H1 (cell line): ENCODE measurements around the gene TAS2R41. TPM values are rescaled to one million over a fixed set of nuclear protein-coding genes. Genes with fewer than 3 reads are reported as not detected.

Experiments used
- CTCF ChIA-PET: fragments of 300-600 bp; sonication (Branson Sonifier 250); formaldehyde crosslinking; loops from one replicate; lab custom pipeline; 2021; ENCODE audit not compliant: partially characterized antibody; lab: Charles Lee
- POLR2A ChIA-PET: fragments of 300-600 bp; sonication (Branson Sonifier 250); formaldehyde crosslinking; loops from one replicate; lab custom pipeline; 2021; ENCODE audit warnings: inconsistent platforms; ENCODE audit not compliant: partially characterized antibody; lab: Charles Lee
- DNase-seq, 2 experiments: peaks; one replicate each; pipeline versions ENCODE4 v3.0.0 to v3.0.0-alpha.2; 2010 to 2022; ENCODE audit warnings: low spot score in 2 of 2, low read depth in 1 of 2, mixed read lengths in 1 of 2
- FAIRE-seq: peaks from 2 replicates; lab custom pipeline; 2011; peaks lifted over from hg19 to GRCh38; lab: Jason Lieb, UNC
- H2AFZ ChIP-seq: 2 replicates; pipeline ENCODE4 v1.8.1; 2012; ENCODE audit warnings: low read length, inconsistent platforms
- H2AK5ac ChIP-seq: 2 replicates; pipeline ENCODE4 v1.6.1; 2013; ENCODE audit warnings: low read depth, low read length
- H2BK120ac ChIP-seq: replicated peaks from 2 replicates; pipeline ENCODE3; 2013; ENCODE audit warnings: low read depth, low read length, inconsistent platforms
- H2BK12ac ChIP-seq: 2 replicates; pipeline ENCODE4 v1.6.1; 2013; ENCODE audit warnings: low read depth, low read length
- H2BK15ac ChIP-seq: 2 replicates; pipeline ENCODE4 v1.6.1; 2013; ENCODE audit warnings: low read length
- H2BK20ac ChIP-seq: 2 replicates; pipeline ENCODE4 v1.6.1; 2013; ENCODE audit warnings: low read length
- H2BK5ac ChIP-seq: 2 replicates; pipeline ENCODE4 v1.6.1; 2013; ENCODE audit warnings: low read depth, low read length
- H3K14ac ChIP-seq: 2 replicates; pipeline ENCODE4 v1.6.1; 2013; ENCODE audit warnings: inconsistent platforms; ENCODE audit not compliant: insufficient read length
- H3K18ac ChIP-seq: 2 replicates; pipeline ENCODE4 v1.6.1; 2013; ENCODE audit warnings: low read length; ENCODE audit errors: extremely low read depth
- H3K23ac ChIP-seq: 2 replicates; pipeline ENCODE4 v1.6.1; 2013; ENCODE audit warnings: inconsistent platforms; ENCODE audit not compliant: insufficient read length
- H3K23me2 ChIP-seq: 2 replicates; pipeline ENCODE4 v1.6.1; 2013; ENCODE audit warnings: low read depth, low read length
- H3K27ac ChIP-seq: 2 replicates; pipeline ENCODE4 v1.6.1; 2011; ENCODE audit warnings: low read depth, low read length, inconsistent platforms
- H3K27me3 ChIP-seq, 4 experiments: replicated peaks in 1 of 4; 1 replicate in 1 of 4; 2 replicates in 3 of 4; pipeline versions ENCODE4 v1.6.1 to v1.8.1; 2011 to 2013; ENCODE audit warnings: low read length in 3 of 4, mild to moderate bottlenecking in 3 of 4, inconsistent platforms in 2 of 4, mixed read lengths in 2 of 4, moderate library complexity in 1 of 4; ENCODE audit not compliant: control insufficient read depth in 3 of 4, insufficient read depth in 3 of 4; ENCODE audit errors: extremely low read depth in 1 of 4
- H3K36me3 ChIP-seq, 4 experiments: 2 replicates each; pipeline versions ENCODE4 v1.6.1 to v1.8.1; 2011 to 2013; ENCODE audit warnings: mild to moderate bottlenecking in 4 of 4, low read length in 3 of 4, moderate library complexity in 2 of 4, control low read depth in 1 of 4, inconsistent platforms in 1 of 4; ENCODE audit not compliant: insufficient read depth in 4 of 4, control insufficient read depth in 2 of 4
- H3K4ac ChIP-seq: replicated peaks from 2 replicates; pipeline ENCODE3; 2013; ENCODE audit warnings: low read length, low read depth, mixed read lengths, inconsistent platforms; ENCODE audit not compliant: insufficient read length
- H3K4me1 ChIP-seq, 4 experiments: replicated peaks in 1 of 4; 1 replicate in 1 of 4; 2 replicates in 3 of 4; pipeline versions ENCODE4 v1.6.1 to v1.8.1; 2011 to 2013; ENCODE audit warnings: low read length in 3 of 4, inconsistent platforms in 2 of 4, mixed read lengths in 1 of 4; ENCODE audit not compliant: insufficient read depth in 4 of 4, control insufficient read depth in 3 of 4
- H3K4me2 ChIP-seq, 2 experiments: 2 replicates each; pipeline versions ENCODE4 v1.6.1 to v1.8.1; 2011 to 2013; ENCODE audit warnings: low read depth in 2 of 2, low read length in 2 of 2, control low read depth in 1 of 2, inconsistent platforms in 1 of 2, mild to moderate bottlenecking in 1 of 2; ENCODE audit not compliant: insufficient read depth in 1 of 2
- H3K4me3 ChIP-seq, 4 experiments: fragments of 200-600, 300-600 bp in 1 of 4; sonication (generic), shearing (Covaris generic), sonication (Bioruptor Twin) in 1 of 4; 2 replicates each; pipeline versions ENCODE4 v1.5.1 to v1.8.1; 2011 to 2016; ENCODE audit warnings: low read length in 4 of 4, low read depth in 3 of 4, control low read depth in 2 of 4, inconsistent platforms in 2 of 4, mild to moderate bottlenecking in 2 of 4, mixed read lengths in 1 of 4, moderate library complexity in 1 of 4; ENCODE audit not compliant: insufficient read depth in 2 of 4; ENCODE audit errors: extremely low read depth in 1 of 4
- H3K56ac ChIP-seq: replicated peaks from 2 replicates; pipeline ENCODE3; 2013; ENCODE audit warnings: low read depth, mild to moderate bottlenecking, mixed read lengths, low read length, inconsistent platforms; ENCODE audit not compliant: insufficient read length
- H3K79me1 ChIP-seq: 2 replicates; pipeline ENCODE4 v1.6.1; 2013; ENCODE audit warnings: low read depth, low read length, control low read depth
- H3K79me2 ChIP-seq, 2 experiments: 2 replicates each; pipeline versions ENCODE4 v1.6.1 to v1.8.1; 2012 to 2013; ENCODE audit warnings: low read length in 2 of 2, mild to moderate bottlenecking in 2 of 2, inconsistent platforms in 1 of 2; ENCODE audit not compliant: insufficient read depth in 2 of 2, control insufficient read depth in 1 of 2
- H3K9ac ChIP-seq, 4 experiments: replicated peaks in 1 of 4; 1 replicate in 1 of 4; 2 replicates in 3 of 4; pipeline versions ENCODE4 v1.6.1 to v1.8.1; 2011 to 2013; ENCODE audit warnings: low read depth in 3 of 4, low read length in 3 of 4, control low read depth in 2 of 4, mild to moderate bottlenecking in 2 of 4, moderate library complexity in 2 of 4, inconsistent platforms in 1 of 4; ENCODE audit errors: extremely low read depth in 1 of 4
- H3K9me3 ChIP-seq, 2 experiments: 2 replicates each; pipeline versions ENCODE4 v1.6.1 to v1.8.1; 2012 to 2013; ENCODE audit warnings: mild to moderate bottlenecking in 2 of 2, moderate library complexity in 2 of 2, control low read depth in 1 of 2, inconsistent platforms in 1 of 2, low read depth in 1 of 2, low read length in 1 of 2, mixed read lengths in 1 of 2; ENCODE audit not compliant: insufficient read depth in 2 of 2
- H4K20me1 ChIP-seq, 2 experiments: replicated peaks in 1 of 2; 2 replicates each; pipeline versions ENCODE3 to v1.8.1; 2011 to 2013; ENCODE audit warnings: inconsistent platforms in 2 of 2, low read length in 2 of 2, mild to moderate bottlenecking in 1 of 2; ENCODE audit not compliant: insufficient read depth in 2 of 2, control insufficient read depth in 1 of 2
- H4K5ac ChIP-seq: 2 replicates; pipeline ENCODE4 v1.6.1; 2013; ENCODE audit warnings: low read length, low read depth, mixed read lengths, inconsistent platforms; ENCODE audit not compliant: insufficient read length
- H4K8ac ChIP-seq: 2 replicates; pipeline ENCODE4 v1.8.0; 2013; ENCODE audit warnings: mild to moderate bottlenecking, moderate library complexity, low read length, inconsistent platforms; ENCODE audit not compliant: insufficient read depth; ENCODE audit errors: extremely low read depth
- H4K91ac ChIP-seq: replicated peaks from 2 replicates; pipeline ENCODE3; 2013; ENCODE audit warnings: low read length, mixed read lengths, inconsistent platforms; ENCODE audit not compliant: insufficient read length
- ASH2L ChIP-seq: fragments of 200-600, 300-600 bp; sonication (generic); IDR thresholded peaks from one replicate; pipeline ENCODE4 v1.7.1; 2017; ENCODE audit warnings: low read length
- ATF2 ChIP-seq: IDR thresholded peaks from 2 replicates; pipeline ENCODE4 v1.6.1; 2012; ENCODE audit warnings: low read length, inconsistent platforms
- BRCA1 ChIP-seq: IDR thresholded peaks from 2 replicates; pipeline ENCODE4 v1.6.1; 2012; ENCODE audit warnings: low read depth, low read length, improper control_type of control experiment
- CTCF ChIP-seq, 3 experiments: IDR thresholded peaks; 1 replicate in 2 of 3; 2 replicates in 1 of 3; pipeline versions ENCODE4 v1.5.1 to v1.6.1; 2011; ENCODE audit warnings: low read length in 3 of 3, mild to moderate bottlenecking in 3 of 3, inconsistent platforms in 2 of 3, low read depth in 1 of 3, moderate library complexity in 1 of 3; ENCODE audit not compliant: insufficient read depth in 1 of 3; ENCODE audit errors: control extremely low read depth in 1 of 3
- E2F6 ChIP-seq: IDR thresholded peaks from 2 replicates; pipeline ENCODE4 v1.6.1; 2012; ENCODE audit warnings: inconsistent platforms
- KDM5A ChIP-seq: fragments of 200-600 bp; IDR thresholded peaks from 2 replicates; pipeline ENCODE4 v1.7.1; 2012; ENCODE audit warnings: mild to moderate bottlenecking, low read length, inconsistent platforms, mixed read lengths
- NANOG ChIP-seq: IDR thresholded peaks from 2 replicates; pipeline ENCODE4 v1.6.1; 2011; ENCODE audit warnings: low read length, low read depth, mild to moderate bottlenecking, inconsistent platforms; ENCODE audit not compliant: insufficient read depth, poor library complexity, severe bottlenecking
- PHF8 ChIP-seq: fragments of 200-600 bp; sonication (generic); conservative IDR thresholded peaks from 2 replicates; pipeline ENCODE4 v1.7.1; 2012; ENCODE audit warnings: low read depth, mild to moderate bottlenecking, inconsistent platforms, low read length, moderate library complexity
- SP1 ChIP-seq: IDR thresholded peaks from 2 replicates; pipeline ENCODE4 v1.6.1; 2011; ENCODE audit warnings: low read depth, low read length
- TEAD4 ChIP-seq: IDR thresholded peaks from 2 replicates; pipeline ENCODE4 v1.6.1; 2012; ENCODE audit warnings: low read depth, low read length, inconsistent platforms, mixed read lengths
- WGBS, 2 experiments: shearing (Covaris generic) in 1 of 2; methylation state at CpG; one replicate each; pipeline versions ENCODE4 v1.1.6 to v1.1.7; 2013 to 2015; ENCODE audit warnings: low lambda C conversion rate in 2 of 2, mixed read lengths in 2 of 2, inconsistent platforms in 1 of 2, low coverage in 1 of 2, missing lambda C conversion rate in 1 of 2; ENCODE audit not compliant: insufficient replicate concordance in 2 of 2, insufficient coverage in 1 of 2, insufficient read length in 1 of 2; ENCODE audit errors: extremely low coverage in 1 of 2, missing lambda C conversion rate in 1 of 2; 5-methylcytosine and 5-hydroxymethylcytosine counted together
- polyA plus RNA-seq, 7 experiments: library from polyadenylated mRNA; depleted of rRNA in 3 of 7; stranded (reverse) in 5 of 7; unstranded in 2 of 7; fragments of >200 nt in 5 of 7; fragments of 200-250 nt in 2 of 7; gene quantifications; 1 replicate in 5 of 7; 2 replicates in 1 of 7; 4 replicates in 1 of 7; pipeline versions ENCODE4 v1.2.1 to v1.2.3, GENCODE V29; 2011 to 2013; ENCODE audit warnings: missing spikeins in 2 of 7, mixed read lengths in 2 of 7
- total RNA-seq: library from RNA; stranded (reverse); fragmentation: NEBNext Ultra II Directional; extraction: Animal tissue kit (Norgen Biotek cat#: 25700); gene quantifications from 2 replicates; pipeline ENCODE4 v1.2.1, GENCODE V29; 2021

Gene TAS2R41
- total and polyA plus RNA-seq, 2 of the 8 experiments (the other 6 are each of a cell fraction or from before 2014, with no cell fraction given), result 0.12 TPM; not detected in 1

- ChIA-PET POLR2A (no interaction called here), CTCF (no interaction called here)
- Histone ChIP-seq H3K4me3 (no peak overlapping the region), H3K4me2 (no peak overlapping the region), H3K18ac (no peak overlapping the region), H2AFZ (no peak overlapping the region), H2BK12ac (no peak overlapping the region), H3K14ac (no peak overlapping the region), H3K27ac (no peak overlapping the region), H4K91ac (no peak overlapping the region), H3K9me3 (peaks cover 8 to 11% of the 10 kb centered on the region in 2 experiments), H2BK20ac (no peak overlapping the region), H2BK15ac (no peak overlapping the region), H4K20me1 (no peaks in the 10 kb centered on the region), H3K4ac (no peak overlapping the region), H4K5ac (no peak overlapping the region), H3K23me2 (no peaks in the 10 kb centered on the region), H3K36me3 (no peaks in the 10 kb centered on the region), H2AK5ac (no peak overlapping the region), H3K4me1 (peaks cover 0 to 2% (median 0%) of the 10 kb centered on the region in 4 experiments; a peak in 1 of 7 replicates), H3K27me3 (no peaks in the 10 kb centered on the region), H3K79me2 (no peaks in the 10 kb centered on the region), H2BK120ac (no peak overlapping the region), H2BK5ac (no peak overlapping the region), H3K56ac (no peak overlapping the region), H3K23ac (no peak overlapping the region), H4K8ac (no peak overlapping the region), H3K79me1 (no peaks in the 10 kb centered on the region), H3K9ac (no peak overlapping the region)
- 94% methylated on average over 1 of the region's 1 CpG; no CpG with 5 or more reads in 1 of the 2 experiments for WGBS, 2 experiments
- FAIRE-seq (no peak), DNase-seq (no peak)
- TF ChIP-seq PHF8 (no peak), NANOG (no peak), ASH2L (no peak), ATF2 (no peak), CTCF (IDR thresholded peaks at IDR 0.05; ENCODE audit: control extremely low read depth in 1 of 3, insufficient read depth in 1 of 3, low read depth in 1 of 3, low read length in 3 of 3) (no peak), TEAD4 (no peak), KDM5A (no peak), E2F6 (no peak), SP1 (no peak), BRCA1 (no peak)
Measured at GRCh38 chr7:143459359-143459758, 18.3 kb upstream of the TAS2R41 start.
